Measurements from ENCODE around the gene C2CD4C. TPM values are rescaled to one million over a fixed set of nuclear protein-coding genes. Genes with fewer than 3 reads are reported as not detected.

Gene C2CD4C
- total RNA-seq, 1 experiment from 2014 or later: 13.6 TPM

DNA sequence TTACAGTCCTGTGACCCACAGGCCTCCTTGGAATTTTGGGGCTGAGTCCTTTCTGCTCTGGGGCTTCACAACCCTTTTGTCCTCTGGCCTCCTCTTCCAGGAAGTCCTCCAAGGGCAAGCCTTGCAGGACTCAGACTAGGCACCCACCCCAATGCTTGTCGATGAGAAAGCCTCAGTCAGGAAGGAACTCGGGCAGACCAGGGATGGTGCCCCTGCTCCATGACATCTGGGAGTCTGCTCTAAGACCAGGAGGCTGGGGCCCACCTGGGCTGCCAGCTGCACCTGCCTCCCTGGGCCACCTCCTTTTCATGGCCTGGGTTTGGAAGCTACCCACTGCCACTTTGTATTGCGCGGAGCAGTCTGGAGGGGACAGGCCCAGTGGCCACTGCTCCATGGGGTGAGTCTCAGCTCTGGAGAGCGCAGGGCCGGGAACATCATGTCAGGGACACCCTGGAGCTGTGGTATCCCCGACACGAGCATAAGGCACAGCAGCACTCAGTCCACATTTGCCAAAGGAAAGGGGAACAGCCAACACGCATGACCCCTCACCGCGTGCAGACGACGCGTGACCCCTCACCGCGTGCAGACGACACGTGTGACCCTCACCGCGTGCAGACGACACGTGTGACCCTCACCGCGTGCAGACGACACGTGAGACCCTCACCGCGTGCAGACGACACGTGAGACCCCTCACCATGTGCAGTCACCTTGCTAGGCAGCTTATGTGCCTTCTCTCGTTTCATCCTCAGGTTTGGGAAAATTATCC is 10.8 kb downstream of the C2CD4C start:
- Histone ChIP-seq H3K27ac (ENCODE audit: low read length) (no peak overlapping the region), H3K27me3 (ENCODE audit: control insufficient read depth, insufficient read depth, low read length) (no peaks in the 10 kb centered on the region), H3K4me3 (ENCODE audit: low read depth in 2 of 2, low read length in 2 of 2) (no peak overlapping the region), H3K36me3 (ENCODE audit: control insufficient read depth, insufficient read depth, low read length) (no peaks in the 10 kb centered on the region), H3K9me3 (ENCODE audit: control insufficient read depth, insufficient read depth, low read depth, low read length) (no peaks in the 10 kb centered on the region), H3K4me1 (ENCODE audit: control insufficient read depth, insufficient read depth, low read length) (no peaks in the 10 kb centered on the region)
- in situ Hi-C loops (cut with HindIII; ENCODE audit: low pct_unique_long_range_greater_than_20kb, low sequenced_read_pairs) (no loop called here), intact Hi-C loops (cut with micrococcal nuclease; ENCODE audit: unreplicated experiment) (no loop called here)
- ChIA-PET POLR2A (no interaction called here), CTCF (no interaction called here)
- no TSS peak for BruUV-seq (replicated peaks)
- DNase-seq (ENCODE audit: low read depth, low spot score) (no peak), ATAC-seq (no peak)
- TF ChIP-seq, protein P1, sequence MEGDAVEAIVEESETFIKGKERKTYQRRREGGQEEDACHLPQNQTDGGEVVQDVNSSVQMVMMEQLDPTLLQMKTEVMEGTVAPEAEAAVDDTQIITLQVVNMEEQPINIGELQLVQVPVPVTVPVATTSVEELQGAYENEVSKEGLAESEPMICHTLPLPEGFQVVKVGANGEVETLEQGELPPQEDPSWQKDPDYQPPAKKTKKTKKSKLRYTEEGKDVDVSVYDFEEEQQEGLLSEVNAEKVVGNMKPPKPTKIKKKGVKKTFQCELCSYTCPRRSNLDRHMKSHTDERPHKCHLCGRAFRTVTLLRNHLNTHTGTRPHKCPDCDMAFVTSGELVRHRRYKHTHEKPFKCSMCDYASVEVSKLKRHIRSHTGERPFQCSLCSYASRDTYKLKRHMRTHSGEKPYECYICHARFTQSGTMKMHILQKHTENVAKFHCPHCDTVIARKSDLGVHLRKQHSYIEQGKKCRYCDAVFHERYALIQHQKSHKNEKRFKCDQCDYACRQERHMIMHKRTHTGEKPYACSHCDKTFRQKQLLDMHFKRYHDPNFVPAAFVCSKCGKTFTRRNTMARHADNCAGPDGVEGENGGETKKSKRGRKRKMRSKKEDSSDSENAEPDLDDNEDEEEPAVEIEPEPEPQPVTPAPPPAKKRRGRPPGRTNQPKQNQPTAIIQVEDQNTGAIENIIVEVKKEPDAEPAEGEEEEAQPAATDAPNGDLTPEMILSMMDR (IDR thresholded peaks at IDR 0.05): no peak

DNA sequence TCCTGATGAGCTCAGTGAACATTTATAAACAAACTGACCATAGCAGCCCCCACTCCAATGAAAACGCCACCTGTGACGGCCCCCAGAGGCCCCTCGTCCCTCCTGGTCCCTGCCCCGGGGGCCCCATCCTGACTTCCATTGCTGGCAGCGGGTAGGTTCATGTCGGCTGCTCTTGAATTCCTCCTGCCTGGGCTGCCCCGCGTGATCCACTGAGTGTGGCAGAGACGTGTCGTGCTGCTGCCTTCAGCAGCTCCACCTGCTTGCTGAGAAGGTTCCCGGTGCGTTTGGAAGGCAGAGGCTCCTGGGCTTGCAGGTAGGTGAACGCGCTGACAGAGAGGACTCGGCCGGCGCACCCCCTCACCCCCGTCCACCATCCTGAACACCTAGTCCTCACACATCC is 11.6 kb downstream of the C2CD4C start:
- POLR2A ChIA-PET: no interaction called here
- no peak for DNase-seq (ENCODE audit: low read depth, low spot score)

More for the DNA sequence above, 11.6 kb downstream of the C2CD4C start:
- CTCF ChIA-PET: no interaction called here
- intact Hi-C loops (cut with micrococcal nuclease; ENCODE audit: unreplicated experiment): no loop called here
- no TSS peak for BruUV-seq (replicated peaks)
- Histone ChIP-seq H3K9me3 (ENCODE audit: control insufficient read depth, insufficient read depth, low read depth, low read length) (no peaks in the 10 kb centered on the region), H3K36me3 (ENCODE audit: control insufficient read depth, insufficient read depth, low read length) (no peaks in the 10 kb centered on the region), H3K27me3 (ENCODE audit: control insufficient read depth, insufficient read depth, low read length) (no peaks in the 10 kb centered on the region), H3K27ac (ENCODE audit: low read length) (no peak overlapping the region), H3K4me3 (ENCODE audit: low read depth in 2 of 2, low read length in 2 of 2) (no peak overlapping the region), H3K4me1 (ENCODE audit: control insufficient read depth, insufficient read depth, low read length) (no peaks in the 10 kb centered on the region)
- TF ChIP-seq SIN3A (IDR thresholded peaks at IDR 0.05; ENCODE audit: borderline replicate concordance, insufficient read depth, low read depth, low read length) (no peak), POLR2AphosphoS5 (IDR thresholded peaks at IDR 0.05; ENCODE audit: low read depth, low read length) (no peak), TCF7L2 (IDR thresholded peaks at IDR 0.05; ENCODE audit: low read depth, low read length) (no peak)
- TF ChIP-seq, protein P2, sequence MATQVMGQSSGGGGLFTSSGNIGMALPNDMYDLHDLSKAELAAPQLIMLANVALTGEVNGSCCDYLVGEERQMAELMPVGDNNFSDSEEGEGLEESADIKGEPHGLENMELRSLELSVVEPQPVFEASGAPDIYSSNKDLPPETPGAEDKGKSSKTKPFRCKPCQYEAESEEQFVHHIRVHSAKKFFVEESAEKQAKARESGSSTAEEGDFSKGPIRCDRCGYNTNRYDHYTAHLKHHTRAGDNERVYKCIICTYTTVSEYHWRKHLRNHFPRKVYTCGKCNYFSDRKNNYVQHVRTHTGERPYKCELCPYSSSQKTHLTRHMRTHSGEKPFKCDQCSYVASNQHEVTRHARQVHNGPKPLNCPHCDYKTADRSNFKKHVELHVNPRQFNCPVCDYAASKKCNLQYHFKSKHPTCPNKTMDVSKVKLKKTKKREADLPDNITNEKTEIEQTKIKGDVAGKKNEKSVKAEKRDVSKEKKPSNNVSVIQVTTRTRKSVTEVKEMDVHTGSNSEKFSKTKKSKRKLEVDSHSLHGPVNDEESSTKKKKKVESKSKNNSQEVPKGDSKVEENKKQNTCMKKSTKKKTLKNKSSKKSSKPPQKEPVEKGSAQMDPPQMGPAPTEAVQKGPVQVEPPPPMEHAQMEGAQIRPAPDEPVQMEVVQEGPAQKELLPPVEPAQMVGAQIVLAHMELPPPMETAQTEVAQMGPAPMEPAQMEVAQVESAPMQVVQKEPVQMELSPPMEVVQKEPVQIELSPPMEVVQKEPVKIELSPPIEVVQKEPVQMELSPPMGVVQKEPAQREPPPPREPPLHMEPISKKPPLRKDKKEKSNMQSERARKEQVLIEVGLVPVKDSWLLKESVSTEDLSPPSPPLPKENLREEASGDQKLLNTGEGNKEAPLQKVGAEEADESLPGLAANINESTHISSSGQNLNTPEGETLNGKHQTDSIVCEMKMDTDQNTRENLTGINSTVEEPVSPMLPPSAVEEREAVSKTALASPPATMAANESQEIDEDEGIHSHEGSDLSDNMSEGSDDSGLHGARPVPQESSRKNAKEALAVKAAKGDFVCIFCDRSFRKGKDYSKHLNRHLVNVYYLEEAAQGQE (IDR thresholded peaks at IDR 0.05; ENCODE audit: insufficient read depth in 1 of 2, low read depth in 2 of 2, low read length in 1 of 2): no peak
- TF ChIP-seq, protein P1 (IDR thresholded peaks at IDR 0.05): no peak
- in situ Hi-C loops (cut with HindIII; ENCODE audit: low pct_unique_long_range_greater_than_20kb, low sequenced_read_pairs): no loop called here
- no peak for ATAC-seq
